ENCODE results near the gene OLFML2A.

The OLFML2A gene

GRCh38 chr9:124852121-124852828, 75.3 kb downstream of the OLFML2A start:
- FAIRE-seq = no peak
- DNase-seq (ENCODE audit: low spot score) = no peak

- FAIRE-seq = no peak
- DNase-seq (ENCODE audit: low spot score) = peak; percentile 85
These were observed 76.0 kb downstream of the OLFML2A start, which contains the start of gene WDR38 for GRCh38 chr9:124852829-124853531. TSS of gene WDR38 (plus strand) at chr9:124853460. CDS start at chr9:124853532, 72 bp downstream.

GRCh38 chr9:124853605-124854143, 76.7 kb downstream of the OLFML2A start:
- no peak for FAIRE-seq
- DNase-seq (ENCODE audit: low spot score) = no peak

GRCh38 chr9:124854161-124854560, 77.2 kb downstream of the OLFML2A start:
- FAIRE-seq = no peak

GRCh38 chr9:124854822-124855221, 77.9 kb downstream of the OLFML2A start:
- no peak for DNase-seq (ENCODE audit: low spot score)

More at GRCh38 chr9:124854161-124854560, 77.2 kb downstream of the OLFML2A start:
- DNase-seq (ENCODE audit: low spot score) = no peak

GRCh38 chr9:124855566-124855943, 78.6 kb downstream of the OLFML2A start:
- DNase-seq (ENCODE audit: low spot score) = no peak
- no peak for FAIRE-seq

More at GRCh38 chr9:124854822-124855221, 77.9 kb downstream of the OLFML2A start:
- no peak for FAIRE-seq

GRCh38 chr9:124855944-124856765, 79.2 kb downstream of the OLFML2A start:
- no peak for FAIRE-seq
- DNase-seq (ENCODE audit: low spot score) = peak; percentile 60

GRCh38 chr9:124857533-124858162, 80.7 kb downstream of the OLFML2A start:
- DNase-seq (ENCODE audit: low spot score) (no peak), FAIRE-seq (no peak)

GRCh38 chr9:124858330-124859046, 81.6 kb downstream of the OLFML2A start:
- DNase-seq (ENCODE audit: low spot score) = no peak
- FAIRE-seq = no peak

GRCh38 chr9:124859803-124860581, 83.1 kb downstream of the OLFML2A start:
- DNase-seq (ENCODE audit: low spot score) = no peak
- no peak for FAIRE-seq

- FAIRE-seq (no peak), DNase-seq (ENCODE audit: low spot score) (no peak)
These were observed 83.8 kb downstream of the OLFML2A start for GRCh38 chr9:124860582-124861341.

- DNase-seq (ENCODE audit: low spot score) = peak; percentile 86
- FAIRE-seq = no peak
These were observed 84.7 kb downstream of the OLFML2A start, which contains the start of the genes ARPC5L and RPL35 for GRCh38 chr9:124861342-124862229. TSS of gene ARPC5L (plus strand) at chr9:124862130. CDS start at chr9:124869291, 7,161 bp downstream. TSS of gene RPL35 (minus strand) at chr9:124861957. CDS start at chr9:124861912, 45 bp downstream.

GRCh38 chr9:124863371-124863871, 86.5 kb downstream of the OLFML2A start:
- DNase-seq (ENCODE audit: low spot score) (no peak), FAIRE-seq (no peak)
